ENCODE data around the gene BCAS4.
"Not testable (repeated sequence)": the region's sequence is repeated elsewhere in the genome, so short reads cannot be mapped to it uniquely, and the experiment has no call there.

GRCh38 chr20:50763550-50764458 is 31.1 kb upstream of the BCAS4 start:
- not testable (repeated sequence) for TF ChIP-seq CTCF (IDR thresholded peaks at IDR 0.05); NFYB (CRISPR knock-in tag; conservative IDR thresholded peaks at IDR 0.05; ENCODE audit: low read depth); JUN (CRISPR knock-in tag; IDR thresholded peaks at IDR 0.05); ATF6 (CRISPR knock-in tag; IDR thresholded peaks at IDR 0.05); MXD4 (CRISPR knock-in tag; IDR thresholded peaks at IDR 0.05; ENCODE audit: borderline replicate concordance); FOXK1 (CRISPR knock-in tag; IDR thresholded peaks at IDR 0.05); CREB1 (CRISPR knock-in tag; IDR thresholded peaks at IDR 0.05); FOXP1 (CRISPR knock-in tag; IDR thresholded peaks at IDR 0.05; ENCODE audit: borderline replicate concordance); ZSCAN18 (CRISPR knock-in tag; IDR thresholded peaks at IDR 0.05)
- TF ChIP-seq, protein P1, sequence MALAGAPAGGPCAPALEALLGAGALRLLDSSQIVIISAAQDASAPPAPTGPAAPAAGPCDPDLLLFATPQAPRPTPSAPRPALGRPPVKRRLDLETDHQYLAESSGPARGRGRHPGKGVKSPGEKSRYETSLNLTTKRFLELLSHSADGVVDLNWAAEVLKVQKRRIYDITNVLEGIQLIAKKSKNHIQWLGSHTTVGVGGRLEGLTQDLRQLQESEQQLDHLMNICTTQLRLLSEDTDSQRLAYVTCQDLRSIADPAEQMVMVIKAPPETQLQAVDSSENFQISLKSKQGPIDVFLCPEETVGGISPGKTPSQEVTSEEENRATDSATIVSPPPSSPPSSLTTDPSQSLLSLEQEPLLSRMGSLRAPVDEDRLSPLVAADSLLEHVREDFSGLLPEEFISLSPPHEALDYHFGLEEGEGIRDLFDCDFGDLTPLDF (CRISPR knock-in tag; IDR thresholded peaks at IDR 0.05): not testable (repeated sequence)
- TF ChIP-seq, protein P2, sequence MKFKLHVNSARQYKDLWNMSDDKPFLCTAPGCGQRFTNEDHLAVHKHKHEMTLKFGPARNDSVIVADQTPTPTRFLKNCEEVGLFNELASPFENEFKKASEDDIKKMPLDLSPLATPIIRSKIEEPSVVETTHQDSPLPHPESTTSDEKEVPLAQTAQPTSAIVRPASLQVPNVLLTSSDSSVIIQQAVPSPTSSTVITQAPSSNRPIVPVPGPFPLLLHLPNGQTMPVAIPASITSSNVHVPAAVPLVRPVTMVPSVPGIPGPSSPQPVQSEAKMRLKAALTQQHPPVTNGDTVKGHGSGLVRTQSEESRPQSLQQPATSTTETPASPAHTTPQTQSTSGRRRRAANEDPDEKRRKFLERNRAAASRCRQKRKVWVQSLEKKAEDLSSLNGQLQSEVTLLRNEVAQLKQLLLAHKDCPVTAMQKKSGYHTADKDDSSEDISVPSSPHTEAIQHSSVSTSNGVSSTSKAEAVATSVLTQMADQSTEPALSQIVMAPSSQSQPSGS (CRISPR knock-in tag; IDR thresholded peaks at IDR 0.05; ENCODE audit: borderline replicate concordance, low read depth): not testable (repeated sequence)
